Astrocyte of the spinal cord (primary cell): ENCODE data around the gene CYP1B1.
A peak's percentile ranks its signal among the peaks of the same experiment; 100 is the strongest.

Experiments
- DNase-seq: peaks from one replicate; pipeline ENCODE4 v3.0.0; 2011; ENCODE audit warnings: low read depth, low spot score
- H3K4me3 ChIP-seq: 2 replicates; pipeline ENCODE4 v1.5.1; 2011; ENCODE audit warnings: low read depth, mild to moderate bottlenecking, low read length, moderate library complexity
- CTCF ChIP-seq: IDR thresholded peaks from 2 replicates; pipeline ENCODE4 v1.5.1; 2012; ENCODE audit warnings: low read depth, mild to moderate bottlenecking, low read length, inconsistent platforms
- in situ Hi-C: cut with HindIII; loops from 2 replicates; pipeline ENCODE4 v1.10.0; 2017; ENCODE audit warnings: low sequenced_read_pairs

Gene CYP1B1

GRCh38 chr2:38038682-38039081 is 37.3 kb downstream of the CYP1B1 start:
- no peak for DNase-seq
- peak overlapping the region; percentile 4 for H3K4me3 ChIP-seq
- TF ChIP-seq CTCF, result no peak

GRCh38 chr2:38037757-38038621 is 38.0 kb downstream of the CYP1B1 start:
- peak overlapping the region; percentile 4 for H3K4me3 ChIP-seq
- peak; percentile 68 for DNase-seq
- peak; percentile 55 for TF ChIP-seq CTCF
- in situ Hi-C loops, result no loop called here

More at GRCh38 chr2:38038682-38039081, 37.3 kb downstream of the CYP1B1 start:
- in situ Hi-C loops, result no loop called here

GRCh38 chr2:38037325-38037724 is 38.6 kb downstream of the CYP1B1 start:
- no peak for DNase-seq
- no peak for TF ChIP-seq CTCF
- in situ Hi-C loops, result no loop called here
- no peak overlapping the region for H3K4me3 ChIP-seq

GRCh38 chr2:38035968-38036367 is 40.0 kb downstream of the CYP1B1 start:
- no peak overlapping the region for H3K4me3 ChIP-seq
- TF ChIP-seq CTCF, result no peak
- DNase-seq, result no peak
- in situ Hi-C loops, result no loop called here

- H3K4me3 ChIP-seq, result no peak overlapping the region
- no peak for TF ChIP-seq CTCF
- in situ Hi-C loops, result no loop called here
- no peak for DNase-seq
Measured at GRCh38 chr2:38033646-38034045, 42.3 kb downstream of the CYP1B1 start.

- TF ChIP-seq CTCF, result no peak
- no peak for DNase-seq
- in situ Hi-C loops, result no loop called here
- H3K4me3 ChIP-seq, result no peak overlapping the region
Measured at GRCh38 chr2:38032946-38033345, 43.0 kb downstream of the CYP1B1 start.
